Activated CD8-positive, alpha-beta memory T cell treated with anti-CD3 and anti-CD28 coated beads for 36 hours (primary cell): ENCODE data around the gene C1orf167. TPM values are rescaled to one million over a fixed set of nuclear protein-coding genes. Genes with fewer than 3 reads are reported as not detected.

Experiments used
- CTCF ChIA-PET: fragments of 350-600 bp; sonication (Branson Sonifier 250); formaldehyde crosslinking; loops from one replicate; lab custom pipeline; 2021; ENCODE audit warnings: antibody characterized with exemption; lab: Charles Lee
- POLR2A ChIA-PET: fragments of 350-600 bp; sonication (Branson Sonifier 250); formaldehyde crosslinking; loops from one replicate; lab custom pipeline; 2021; ENCODE audit warnings: antibody characterized with exemption; lab: Charles Lee
- total RNA-seq, 2 experiments: library from RNA; stranded (reverse); gene quantifications; one replicate each; pipeline ENCODE4 v1.2.3, GENCODE V29; 2021

The C1orf167 gene
- total RNA-seq, 2 experiments from 2014 or later, result not detected

DNA sequence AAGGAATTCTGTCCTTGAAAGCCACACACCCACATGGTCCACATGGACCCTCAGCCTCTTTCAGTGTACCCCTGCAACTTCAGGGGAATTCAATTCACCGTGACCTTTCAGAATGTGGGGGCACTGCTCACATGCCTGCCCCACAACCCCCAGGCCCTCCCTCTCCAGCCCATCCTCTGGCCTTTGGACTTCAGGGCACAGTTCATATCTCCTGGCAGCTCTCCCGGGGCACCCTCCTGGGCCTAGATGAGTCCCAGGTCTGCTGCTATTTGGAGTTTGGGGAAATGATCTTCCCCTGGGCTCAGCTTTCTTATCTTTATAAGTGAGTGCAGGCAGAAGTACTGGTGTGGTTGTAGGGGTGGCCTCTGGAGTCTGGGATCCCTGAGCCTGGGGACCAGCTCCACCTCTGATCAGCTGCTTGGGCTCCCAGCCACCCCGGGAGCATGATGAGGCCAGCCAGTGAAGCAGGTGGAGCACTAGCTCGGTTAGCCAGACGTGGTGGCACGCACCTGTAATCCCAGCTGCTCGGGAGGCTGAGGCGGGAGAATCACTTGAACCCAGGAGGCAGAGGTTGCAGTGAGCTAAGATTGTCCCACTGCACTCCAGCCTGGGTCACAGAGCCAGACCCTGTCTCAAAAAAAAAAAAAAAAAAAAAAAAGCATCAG lies 15.8 kb downstream of the C1orf167 start:
- POLR2A ChIA-PET, result no interaction called here

DNA sequence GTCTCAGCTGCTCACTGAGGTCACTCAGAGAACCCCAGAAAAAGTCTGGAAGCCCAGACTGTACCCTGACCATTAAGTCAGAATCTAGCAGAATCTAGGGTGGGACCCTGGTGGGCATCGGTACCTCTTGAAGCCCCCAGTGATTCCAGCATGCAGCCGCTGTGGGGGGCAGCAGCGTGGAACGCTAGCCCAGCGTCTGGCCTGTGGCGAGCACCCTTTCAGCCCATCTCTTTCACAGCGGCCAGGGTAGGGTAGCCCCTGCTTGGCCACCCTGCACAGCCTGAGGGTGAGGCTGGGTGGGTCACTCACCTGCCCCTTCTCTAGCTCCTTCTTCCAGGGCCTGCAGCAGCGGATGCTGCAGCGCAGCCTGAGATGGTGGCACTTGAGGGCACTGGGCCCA lies 16.3 kb downstream of the C1orf167 start:
- ChIA-PET CTCF (no interaction called here), POLR2A (no interaction called here)

More for the DNA sequence above, 15.8 kb downstream of the C1orf167 start:
- CTCF ChIA-PET, result no interaction called here

DNA sequence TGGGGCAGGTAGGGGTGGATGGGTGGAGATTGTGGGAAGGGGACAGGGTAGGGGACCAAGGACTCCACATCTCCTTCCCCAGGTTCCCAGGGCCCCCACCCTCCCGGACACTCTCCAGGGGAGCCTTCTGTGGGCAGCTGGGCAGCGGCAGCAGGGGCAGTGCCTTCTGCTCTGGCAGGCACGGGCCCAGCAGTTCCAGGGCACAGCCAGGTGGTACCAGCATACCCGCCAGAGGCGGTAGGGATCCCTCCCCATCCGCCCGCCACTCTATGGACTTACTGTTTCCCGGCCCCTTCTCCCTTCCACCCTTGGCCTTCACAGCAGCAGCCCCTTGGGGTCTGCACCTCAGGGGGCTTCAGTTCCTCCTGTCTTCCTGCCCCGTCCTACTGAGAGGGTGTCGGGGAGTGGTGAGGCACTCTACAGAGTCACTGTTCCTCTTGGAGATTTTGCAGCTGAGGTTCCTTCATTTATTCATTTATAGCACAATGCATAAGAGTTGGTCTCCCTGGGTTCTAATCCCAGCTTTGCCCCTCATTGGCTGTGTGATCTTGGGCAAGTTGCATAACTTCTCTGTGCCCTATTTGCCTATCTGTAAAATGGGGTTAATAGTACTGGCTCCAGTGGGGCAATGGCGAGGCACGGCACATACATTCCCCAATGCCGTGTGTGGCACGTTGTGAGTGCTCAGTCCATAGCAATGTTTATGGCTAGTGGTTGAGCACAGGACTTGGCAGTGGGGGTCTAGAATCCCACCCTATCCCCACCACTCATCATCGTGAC lies 17.0 kb downstream of the C1orf167 start:
- ChIA-PET POLR2A (no interaction called here), CTCF (no interaction called here)

DNA sequence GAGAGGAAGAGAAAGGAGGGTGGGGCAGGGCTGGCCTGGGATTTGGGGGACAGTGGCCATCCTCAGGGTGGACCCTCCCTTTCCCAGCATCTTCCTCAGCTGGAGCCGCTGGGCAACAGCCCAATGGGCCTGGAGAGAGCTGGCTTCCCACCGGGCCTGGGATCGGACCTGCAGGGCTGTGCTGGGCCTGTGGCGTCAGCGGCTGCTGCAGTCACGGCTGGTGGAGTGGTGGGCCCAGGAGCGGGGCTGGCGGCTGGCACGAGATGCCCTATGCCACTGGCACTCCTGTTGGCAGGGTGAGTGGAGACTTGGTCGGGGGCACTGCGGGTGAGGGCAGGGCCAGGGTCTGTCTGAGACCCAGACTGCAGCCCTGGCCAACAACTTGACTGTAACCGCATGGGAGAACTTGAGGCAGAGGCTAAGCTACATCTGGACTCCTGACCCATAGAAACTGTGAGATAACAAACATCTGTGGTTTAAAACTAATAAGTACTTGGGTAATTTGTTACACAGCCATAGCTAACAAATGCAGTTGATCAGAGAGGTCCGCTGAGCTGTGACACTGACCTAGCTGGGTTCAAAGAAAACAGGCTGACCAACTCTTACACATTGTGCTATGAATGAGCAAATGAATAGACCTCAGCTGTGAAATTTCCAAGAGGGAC lies 17.9 kb downstream of the C1orf167 start:
- ChIA-PET POLR2A (no interaction called here), CTCF (no interaction called here)

DNA sequence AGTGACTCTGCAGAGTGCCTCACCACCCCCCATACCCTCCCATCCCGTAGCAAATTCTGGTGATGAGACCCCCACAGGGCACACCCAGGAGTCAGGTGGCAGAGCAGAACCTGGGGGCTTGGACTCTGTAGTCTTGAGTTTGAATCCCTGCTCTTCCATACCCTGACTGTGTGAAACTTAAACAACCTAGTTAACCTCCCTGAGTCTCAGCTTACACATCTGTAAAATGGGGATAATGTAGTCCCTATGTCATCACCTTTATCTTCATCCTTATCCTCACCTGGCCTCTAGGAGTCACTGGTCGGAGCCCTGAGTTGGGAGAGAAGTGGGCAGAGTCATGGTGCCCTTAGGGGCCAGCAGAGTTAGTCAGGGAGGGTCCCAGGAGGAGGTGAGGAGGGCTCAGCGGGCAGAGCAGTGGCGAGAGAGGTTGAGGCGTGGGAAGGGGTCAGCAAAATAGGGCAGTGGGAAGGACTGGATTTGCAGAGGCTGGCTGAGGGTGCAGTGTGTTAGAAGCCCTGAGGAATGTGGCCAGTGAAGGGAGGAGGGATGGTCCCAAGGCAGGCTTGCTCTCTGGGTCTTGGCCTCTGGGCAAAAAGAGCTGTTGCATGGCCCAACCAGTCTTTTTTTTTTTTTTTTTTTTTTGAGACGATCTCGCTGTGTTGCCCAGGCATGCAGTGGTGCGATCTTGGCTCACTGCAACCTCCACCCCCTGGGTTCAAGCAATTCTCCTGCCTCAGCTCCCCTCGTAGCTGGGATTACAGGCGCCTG lies 18.6 kb downstream of the C1orf167 start:
- ChIA-PET POLR2A (interaction anchor here (0.6 kb wide), 1 partner anchor 140 kb away, joined by 5 read pairs; no protein-coding TSS in a partner anchor), CTCF (interaction anchor here (0.6 to 1.0 kb wide), 2 partner anchors 9 to 62 kb away, joined by 3 to 5 read pairs; no protein-coding TSS in a partner anchor)

DNA sequence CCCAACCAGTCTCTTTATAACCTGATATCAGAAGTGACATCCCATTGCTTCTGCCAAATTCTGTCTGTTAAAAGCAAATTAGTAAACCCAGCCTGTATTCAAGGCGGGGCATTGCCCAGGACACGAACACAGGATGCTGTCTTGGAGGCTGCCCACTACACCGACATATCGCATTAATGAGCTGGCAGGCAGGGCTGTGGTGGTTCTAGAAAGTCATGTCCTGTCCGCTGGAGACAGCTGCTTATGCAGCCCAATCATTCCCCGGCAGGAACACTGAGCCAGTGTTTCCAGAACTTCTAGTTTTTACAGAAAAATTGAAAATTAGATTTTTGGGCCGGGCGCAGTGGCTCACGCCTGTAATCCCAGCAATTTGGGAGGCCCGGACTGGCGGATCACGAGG lies 19.3 kb downstream of the C1orf167 start:
- ChIA-PET CTCF (interaction anchor here (1.0 kb wide), 1 partner anchor 62 kb away, joined by 3 read pairs; no protein-coding TSS in a partner anchor), POLR2A (no interaction called here)

DNA sequence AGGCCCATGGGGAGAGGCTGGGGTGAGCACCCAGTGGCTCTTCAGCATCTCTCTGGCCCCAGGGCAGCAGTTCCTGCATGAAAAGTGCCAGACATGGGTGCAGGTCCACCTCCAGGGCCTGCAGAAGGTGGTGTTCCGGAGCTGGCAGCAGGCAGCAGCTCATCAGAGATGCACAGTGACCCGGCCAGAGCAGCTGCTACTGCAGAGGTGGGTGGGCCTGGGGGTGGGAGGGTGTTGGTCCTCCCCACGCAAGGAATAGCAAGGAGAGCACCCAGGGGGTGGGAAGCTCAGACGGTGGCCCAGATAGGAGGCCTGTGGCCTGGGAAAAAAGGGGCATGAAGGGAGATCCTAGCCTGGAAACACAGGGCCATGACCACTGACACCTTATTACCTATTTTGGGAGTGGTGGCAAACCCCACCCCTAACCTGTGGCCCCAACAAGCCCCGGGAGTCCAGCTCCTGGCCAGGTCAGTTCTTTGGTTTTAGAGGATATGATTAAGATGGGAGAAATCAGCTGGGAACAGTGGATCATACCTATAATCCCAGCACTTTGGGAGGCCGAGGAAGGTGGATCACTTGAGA lies 20.2 kb downstream of the C1orf167 start:
- CTCF ChIA-PET, result interaction anchor here (1.5 kb wide), 1 partner anchor 32 kb away, joined by 4 read pairs; no protein-coding TSS in a partner anchor
- POLR2A ChIA-PET, result no interaction called here

DNA sequence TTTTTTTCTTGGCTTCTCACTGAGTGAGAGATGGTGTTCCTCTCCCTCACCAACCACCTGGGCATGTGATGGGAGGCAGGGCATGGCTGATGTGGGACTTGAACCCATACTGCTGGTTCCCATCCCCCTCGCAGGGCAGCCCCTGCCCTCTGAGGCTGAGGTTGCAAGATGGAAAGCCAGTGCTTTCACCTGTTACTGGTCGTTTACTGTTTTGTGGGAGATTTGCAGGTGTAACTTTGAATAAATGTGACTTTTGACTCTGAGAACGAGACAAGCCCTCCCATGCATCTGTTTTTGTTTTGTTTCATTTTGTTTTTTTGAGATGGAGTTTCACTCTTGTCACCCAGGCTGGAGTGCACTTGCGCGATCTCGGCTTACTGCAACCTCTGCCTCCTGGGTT lies 21.6 kb downstream of the C1orf167 start:
- POLR2A ChIA-PET, result no interaction called here
- CTCF ChIA-PET, result no interaction called here

DNA sequence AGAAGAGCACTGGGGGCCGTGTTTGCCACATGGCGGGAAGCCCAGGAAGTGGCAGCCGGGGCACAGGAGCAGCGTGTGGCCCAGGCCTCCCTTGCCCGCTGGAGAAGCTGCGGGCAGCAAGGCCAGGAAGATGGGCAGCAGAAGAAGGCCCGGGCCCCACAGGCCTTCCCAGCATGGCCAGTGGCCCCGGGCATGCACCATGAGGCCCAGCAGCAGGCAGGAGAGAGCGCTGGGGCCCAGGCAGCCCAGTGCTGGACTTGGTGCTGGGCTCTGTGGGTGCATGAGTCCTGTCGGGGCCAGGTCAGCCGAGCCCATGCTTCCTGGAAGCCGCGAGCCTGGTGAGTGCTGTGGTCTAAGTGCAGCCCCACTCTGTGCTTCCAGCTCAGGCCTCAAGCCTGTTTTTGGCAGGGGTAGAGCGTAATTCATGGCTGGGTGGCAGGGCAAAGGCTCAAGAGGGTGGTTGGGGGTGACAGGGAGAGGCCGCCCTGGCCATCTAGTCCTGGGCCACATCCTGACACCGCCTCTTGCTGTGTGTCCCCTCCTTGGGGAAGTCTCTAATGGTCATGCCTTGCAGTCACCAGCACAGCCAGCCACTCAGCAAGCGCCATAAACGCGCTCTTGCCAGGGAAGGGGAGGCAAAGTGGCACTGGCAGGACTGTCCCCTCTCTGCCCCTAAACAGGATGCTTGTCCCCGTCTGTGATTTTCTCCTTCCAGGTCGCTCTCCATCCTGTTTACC lies 22.4 kb downstream of the C1orf167 start:
- ChIA-PET CTCF (interaction anchor here (0.8 to 1.4 kb wide), 6 partner anchors 9 to 402 kb away, joined by 3 to 5 read pairs (median 3); no protein-coding TSS in a partner anchor), POLR2A (no interaction called here)

DNA sequence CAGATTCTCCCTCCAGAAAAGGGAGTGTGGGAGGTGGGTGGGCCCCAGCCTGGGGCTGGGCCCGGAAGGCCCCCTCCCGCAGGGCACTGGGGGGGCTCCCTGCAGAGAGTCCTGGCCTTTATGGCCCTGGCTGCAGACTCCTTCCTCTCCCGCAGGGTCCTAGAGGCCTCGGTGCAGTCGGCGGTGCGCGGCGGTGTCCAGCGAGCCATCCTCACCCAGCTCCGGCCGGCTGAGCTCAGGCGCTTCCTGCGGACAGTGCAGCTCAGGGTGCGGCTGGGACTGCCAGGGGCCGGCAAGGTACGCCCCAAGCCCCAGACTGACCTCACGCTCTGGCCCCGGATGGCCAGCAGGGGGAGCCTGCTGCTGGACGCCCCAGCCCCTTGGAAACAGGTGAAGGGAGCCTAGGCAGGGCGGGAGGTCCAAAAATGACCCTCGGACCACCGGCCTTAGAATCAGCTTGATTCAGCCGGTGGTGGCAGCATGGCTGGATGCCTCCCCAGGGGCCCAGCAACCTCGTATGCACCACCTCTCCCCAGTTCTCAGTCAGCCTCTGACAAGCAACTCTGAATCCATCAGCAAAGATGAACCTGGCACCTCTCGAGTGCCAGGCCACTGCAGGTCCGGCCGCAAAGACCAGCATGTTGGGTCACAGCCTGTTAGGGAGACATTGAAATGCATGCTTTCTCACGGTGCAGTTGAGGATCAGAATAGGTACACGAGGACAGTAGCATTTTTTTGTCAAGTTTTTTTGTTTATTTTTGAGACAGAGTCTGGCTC lies 23.2 kb downstream of the C1orf167 start:
- POLR2A ChIA-PET, result no interaction called here

DNA sequence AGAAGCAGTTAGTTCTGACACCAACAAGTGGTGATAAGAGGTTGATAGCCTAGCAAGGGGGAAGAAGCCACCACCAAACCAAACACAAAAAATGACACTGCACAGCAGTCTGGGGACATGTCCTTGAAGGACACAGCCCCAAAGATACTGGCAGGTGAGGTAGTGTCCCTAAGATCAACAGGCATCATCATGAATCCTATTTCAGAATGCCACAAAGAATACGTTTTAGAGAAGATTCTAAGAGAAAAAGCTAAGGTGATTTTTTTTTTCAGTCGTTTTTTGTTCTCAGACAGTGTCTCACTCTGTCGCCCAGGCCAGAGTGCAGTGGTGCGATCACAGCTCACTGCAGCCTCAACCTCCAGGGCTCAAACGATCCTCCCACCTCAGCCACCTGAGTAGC lies 24.2 kb downstream of the C1orf167 start:
- POLR2A ChIA-PET, result no interaction called here
- CTCF ChIA-PET, result interaction anchor here (0.7 to 1.0 kb wide), 2 partner anchors 16 to 183 kb away, joined by 3 to 5 read pairs; no protein-coding TSS in a partner anchor

More for the DNA sequence above, 23.2 kb downstream of the C1orf167 start:
- CTCF ChIA-PET, result interaction anchor here (0.8 to 1.4 kb wide), 7 partner anchors 9 to 402 kb away, joined by 3 to 5 read pairs (median 3); no protein-coding TSS in a partner anchor

DNA sequence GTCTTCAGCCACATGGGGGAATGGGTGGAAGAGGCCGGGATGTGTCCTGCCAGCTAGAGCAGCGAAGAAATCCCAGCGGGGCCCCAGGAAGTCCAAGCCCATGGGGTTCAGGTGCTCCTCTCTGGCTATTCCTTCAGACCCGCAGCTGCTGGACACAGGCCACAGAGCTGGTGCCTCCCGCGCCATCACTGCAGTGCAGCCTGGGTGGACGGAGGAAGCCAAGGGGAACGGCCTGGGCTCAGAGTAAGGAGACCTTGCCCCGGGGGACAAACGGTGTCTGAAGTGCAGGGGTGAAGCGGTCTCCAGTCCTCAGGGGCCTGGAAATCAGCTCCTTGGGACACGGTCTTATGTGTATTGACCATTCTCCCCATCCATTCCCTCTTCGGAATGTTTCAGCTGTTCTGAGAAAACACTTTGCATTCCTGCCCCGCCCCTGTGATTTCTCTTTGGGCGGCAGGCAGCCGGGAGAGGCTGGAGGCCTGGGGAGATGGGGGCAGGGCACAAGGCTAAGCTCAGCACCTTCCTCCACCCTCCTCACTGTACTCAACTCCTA lies 25.3 kb downstream of the C1orf167 start:
- POLR2A ChIA-PET, result interaction anchor here (1.3 kb wide), 1 partner anchor 121 kb away, joined by 5 read pairs; no protein-coding TSS in a partner anchor
- CTCF ChIA-PET, result no interaction called here

DNA sequence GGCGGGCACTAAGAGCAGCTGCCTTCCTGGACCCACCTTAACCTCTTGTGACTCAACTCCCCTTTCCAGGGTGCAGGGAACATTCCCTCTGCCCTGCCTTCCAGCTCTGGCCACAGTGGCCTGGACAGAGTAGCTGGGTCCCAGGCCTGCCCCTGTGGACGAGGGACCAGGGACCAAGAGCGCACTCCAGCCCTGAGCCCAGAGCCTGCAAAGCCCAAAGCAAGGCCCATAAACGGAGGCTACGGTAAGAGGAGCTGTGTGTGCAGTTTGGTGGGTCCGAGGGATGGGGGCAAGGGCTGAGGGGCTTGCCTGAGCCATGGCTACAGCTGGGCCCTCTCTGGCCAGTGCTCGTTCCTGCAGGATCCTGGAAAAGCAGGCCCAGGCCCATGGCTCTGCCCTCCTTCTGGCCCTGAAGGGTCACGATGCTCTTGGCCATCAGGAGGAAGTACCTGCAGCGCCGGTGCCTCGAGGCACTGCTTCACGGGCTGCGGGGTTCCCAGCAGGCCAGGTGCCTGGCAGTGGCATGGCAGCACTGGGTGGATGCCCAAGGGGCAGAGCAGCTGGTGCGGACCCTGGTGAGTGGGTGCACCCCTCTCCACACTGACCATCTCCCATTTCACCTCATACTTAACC lies 25.9 kb downstream of the C1orf167 start:
- POLR2A ChIA-PET, result interaction anchor here (1.3 kb wide), 1 partner anchor 120 kb away, joined by 5 read pairs; no protein-coding TSS in a partner anchor
- CTCF ChIA-PET, result no interaction called here

DNA sequence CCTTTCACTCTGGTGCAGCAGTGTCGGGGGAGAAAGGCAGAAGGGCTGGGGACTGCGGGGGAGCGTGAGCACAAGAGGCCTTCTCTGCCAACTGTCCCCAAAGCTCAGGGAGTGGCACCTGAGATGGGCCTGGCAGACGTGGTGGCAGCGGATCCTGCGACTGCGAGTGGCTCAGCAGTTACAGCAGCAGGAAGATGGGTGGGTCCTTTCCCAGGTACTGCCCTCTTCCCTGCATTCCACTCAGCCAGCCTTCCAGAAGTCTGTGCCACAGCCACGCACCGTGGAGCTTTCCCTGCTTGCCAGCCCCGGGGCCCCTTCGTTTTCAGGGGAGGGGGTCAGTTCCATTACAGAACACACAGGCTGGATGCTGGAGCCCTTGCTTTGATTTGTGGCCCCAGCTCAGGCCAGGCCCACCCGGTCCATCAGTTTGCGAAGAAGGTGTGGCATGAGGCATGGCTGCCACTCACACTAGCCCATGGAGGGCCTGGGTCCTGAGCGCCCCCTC lies 26.6 kb downstream of the C1orf167 start:
- POLR2A ChIA-PET, result interaction anchor here (1.3 kb wide), 1 partner anchor 119 kb away, joined by 5 read pairs; no protein-coding TSS in a partner anchor
- CTCF ChIA-PET, result no interaction called here

DNA sequence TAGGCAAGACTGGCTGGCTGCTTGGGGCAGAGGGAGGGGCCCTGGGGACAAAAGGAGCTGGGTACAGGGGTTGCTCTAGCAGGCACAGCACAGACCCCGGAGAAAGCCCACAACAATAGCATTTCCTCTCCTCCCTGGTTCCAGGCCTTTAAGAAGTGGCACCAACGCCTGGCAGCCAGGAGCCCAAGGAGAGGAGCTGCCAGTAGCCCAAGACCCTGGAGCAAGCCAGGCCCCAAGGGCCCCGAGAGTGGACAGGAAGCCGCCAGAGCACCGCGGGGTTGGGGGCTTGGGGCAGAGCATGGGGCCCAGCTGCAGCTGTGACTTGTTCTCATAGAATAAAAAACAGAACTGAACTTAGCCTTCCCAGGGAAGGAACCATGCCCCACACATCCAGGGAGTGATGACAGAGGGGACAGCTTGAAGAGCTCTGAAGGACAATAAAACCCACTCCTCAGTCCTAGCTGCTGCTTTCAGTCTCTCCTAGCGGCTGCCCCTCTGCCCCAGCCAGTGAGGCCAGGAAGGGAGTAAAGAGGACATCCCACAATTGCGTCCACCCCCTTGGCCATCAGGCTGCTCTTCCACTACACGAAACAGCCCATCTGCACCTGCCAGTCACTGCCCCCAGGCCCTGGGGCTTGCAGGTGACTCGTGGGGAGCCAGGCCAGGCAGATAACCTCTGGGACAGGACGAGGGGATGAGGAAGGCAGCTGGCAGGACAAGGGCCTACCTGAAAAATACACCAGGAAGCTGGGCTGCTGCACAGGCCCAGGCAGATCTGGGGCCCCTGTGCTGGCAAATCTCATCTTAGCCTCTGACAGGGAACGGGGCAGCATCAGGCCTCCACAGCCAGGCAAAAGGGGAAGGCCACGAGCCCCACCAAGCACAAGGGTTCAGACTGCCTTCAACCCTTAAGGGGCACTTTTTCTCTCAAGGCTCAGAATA lies 27.4 kb downstream of the C1orf167 start:
- ChIA-PET POLR2A (no interaction called here), CTCF (no interaction called here)
